HG02981 (cell line): ENCODE results near the gene ATP7B.
A peak's percentile ranks its signal among the peaks of the same experiment; 100 is the strongest.
"Not testable (repeated sequence)": the region's sequence is repeated elsewhere in the genome, so short reads cannot be mapped to it uniquely, and the experiment has no call there.

Experiments used
- ATAC-seq: cut with Tn5 transposase; IDR thresholded peaks from one replicate; pipeline ENCODE4 v1.9.1; 2021; ENCODE audit warnings: mild to moderate bottlenecking, moderate library complexity; ENCODE audit not compliant: unreplicated experiment

Gene ATP7B

GRCh38 chr13:51924756-51925544, 86.3 kb downstream of the ATP7B start:
- ATAC-seq, result no peak

GRCh38 chr13:51923983-51924539, 87.2 kb downstream of the ATP7B start:
- peak; percentile 57 for ATAC-seq

GRCh38 chr13:51922771-51923480, 88.3 kb downstream of the ATP7B start:
- no peak for ATAC-seq

- no peak for ATAC-seq
Observed at GRCh38 chr13:51921790-51922740, 89.2 kb downstream of the ATP7B start.

GRCh38 chr13:51920786-51921185, 90.5 kb downstream of the ATP7B start:
- no peak for ATAC-seq

- ATAC-seq, result no peak
Observed at GRCh38 chr13:51920267-51920666, 91.0 kb downstream of the ATP7B start.

GRCh38 chr13:51919531-51919930, 91.7 kb downstream of the ATP7B start:
- ATAC-seq, result no peak

GRCh38 chr13:51916962-51917361, 94.3 kb downstream of the ATP7B start:
- ATAC-seq, result no peak

GRCh38 chr13:51916051-51916818, 95.0 kb downstream of the ATP7B start:
- ATAC-seq, result no peak

- no peak for ATAC-seq
Observed at GRCh38 chr13:51914137-51914493, 97.1 kb downstream of the ATP7B start.

GRCh38 chr13:51913421-51914136, 97.7 kb downstream of the ATP7B start:
- no peak for ATAC-seq

GRCh38 chr13:51912511-51913225, 98.6 kb downstream of the ATP7B start:
- ATAC-seq, result no peak

- ATAC-seq, result no peak
Observed at GRCh38 chr13:51912091-51912490, 99.2 kb downstream of the ATP7B start.

- no peak for ATAC-seq
Observed at GRCh38 chr13:51910508-51910907, 100.7 kb downstream of the ATP7B start.

- not testable (repeated sequence) for ATAC-seq
Observed at GRCh38 chr13:51909265-51909664, 102.0 kb downstream of the ATP7B start.

GRCh38 chr13:51907040-51907732, 104.1 kb downstream of the ATP7B start:
- ATAC-seq, result no peak

- no peak for ATAC-seq
Observed at GRCh38 chr13:51906581-51906980, 104.7 kb downstream of the ATP7B start.

- no peak for ATAC-seq
Observed at GRCh38 chr13:51905787-51906186, 105.5 kb downstream of the ATP7B start.
